ENCODE measurements around the gene SAYSD1. TPM values are rescaled to one million over a fixed set of nuclear protein-coding genes. Genes with fewer than 3 reads are reported as not detected.

SAYSD1 gene
- total RNA-seq, 1 donor from 2014 or later: 16.7 TPM

DNA sequence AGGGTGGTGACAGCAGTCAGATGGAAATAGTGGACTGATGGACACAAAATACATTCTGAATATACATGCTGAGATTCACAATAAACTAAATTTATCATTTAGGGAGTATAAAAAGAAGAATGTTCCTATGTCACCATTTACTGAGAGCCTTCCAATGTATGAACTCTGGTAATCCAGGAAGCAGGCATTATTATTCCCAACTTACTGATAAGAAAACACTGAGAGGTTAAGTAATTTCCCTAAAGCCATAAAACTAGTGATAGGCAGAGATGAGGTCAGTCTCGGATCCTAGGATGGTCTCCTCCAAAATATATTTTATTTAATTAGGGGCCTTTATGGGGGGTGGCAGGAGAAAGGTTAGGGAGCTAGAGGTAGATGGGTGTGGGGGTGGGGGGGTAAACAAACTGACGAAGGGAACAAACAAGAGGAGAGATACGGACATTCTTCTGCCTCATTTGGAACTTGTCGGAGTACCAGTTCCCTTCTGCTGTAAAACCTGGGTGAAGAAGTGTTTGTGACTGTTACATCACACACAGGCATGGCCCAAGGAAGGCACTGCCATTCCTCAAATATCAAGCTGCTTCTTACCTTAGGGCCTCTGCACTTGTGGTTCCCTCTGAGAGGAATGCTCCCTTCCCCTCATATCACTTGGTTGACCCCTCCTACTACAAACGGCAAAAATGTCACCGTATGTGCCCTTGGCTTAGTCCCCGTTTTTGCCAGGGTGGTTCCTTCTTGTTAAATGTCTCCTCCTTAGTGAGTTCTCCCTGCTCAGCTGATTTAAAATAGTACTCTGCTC lies 6.7 kb downstream of the SAYSD1 start:
- no peak for DNase-seq (ENCODE audit: extremely low read depth, low read depth, low spot score)

DNA sequence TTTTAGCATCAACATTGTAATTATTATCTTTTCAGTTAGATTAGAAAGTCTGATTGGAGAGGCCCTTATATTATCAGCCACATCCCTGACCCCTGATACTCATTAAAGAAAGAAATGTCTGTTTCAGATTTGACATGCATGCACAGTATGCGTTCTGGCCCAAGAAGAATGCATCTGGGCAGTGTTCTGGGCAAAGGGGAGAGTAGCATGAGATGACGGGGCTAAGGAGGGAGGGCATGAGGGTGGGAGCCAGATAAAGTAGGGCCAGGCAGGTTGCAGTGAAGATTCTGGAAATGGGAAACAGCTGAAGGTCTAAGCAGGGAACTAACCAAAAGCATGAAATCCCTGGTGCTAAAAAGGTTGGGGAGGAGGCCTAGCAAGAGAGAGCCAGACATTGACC lies 7.3 kb downstream of the SAYSD1 start:
- no peak for DNase-seq (ENCODE audit: extremely low read depth, low read depth, low spot score)

DNA sequence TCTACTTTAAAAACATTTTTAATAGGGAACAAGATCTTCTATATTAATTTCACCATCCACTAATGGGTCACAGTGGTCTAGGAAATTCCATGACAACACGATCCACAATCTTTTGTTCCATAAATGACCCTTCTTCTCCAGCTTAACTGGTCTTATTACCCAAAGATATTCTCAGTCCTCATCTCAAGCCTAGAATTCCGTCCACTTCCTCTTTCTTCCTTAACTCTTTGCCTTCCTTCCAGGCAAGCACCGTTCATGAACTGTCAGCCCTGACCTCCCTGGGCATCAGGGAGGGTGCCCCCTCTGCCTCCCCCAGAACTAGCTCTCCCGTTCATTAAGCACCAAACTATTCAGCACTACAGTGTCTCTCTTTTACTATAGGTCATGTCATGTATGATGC lies 8.0 kb downstream of the SAYSD1 start:
- DNase-seq (ENCODE audit: extremely low read depth, low read depth, low spot score): no peak

DNA sequence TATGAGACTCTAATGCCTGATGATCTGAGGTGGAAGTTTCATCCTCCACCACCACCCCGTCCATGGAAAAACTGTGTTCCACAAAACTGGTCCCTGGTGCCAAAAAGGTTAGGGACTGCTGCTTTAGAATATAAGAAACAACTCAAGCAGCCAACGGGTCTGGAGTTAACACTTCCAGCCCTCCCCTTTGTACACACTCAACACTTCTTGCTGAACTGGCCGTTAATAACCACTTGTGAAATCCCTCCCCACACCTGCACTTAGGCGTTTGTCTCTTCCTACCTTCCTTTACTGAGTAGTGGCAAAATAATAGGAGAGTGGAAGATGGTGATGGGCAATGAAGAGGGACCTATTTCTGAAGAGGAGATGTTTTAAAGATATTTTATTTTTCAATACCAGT lies 10.5 kb downstream of the SAYSD1 start:
- DNase-seq (ENCODE audit: extremely low read depth, low read depth, low spot score): no peak

DNA sequence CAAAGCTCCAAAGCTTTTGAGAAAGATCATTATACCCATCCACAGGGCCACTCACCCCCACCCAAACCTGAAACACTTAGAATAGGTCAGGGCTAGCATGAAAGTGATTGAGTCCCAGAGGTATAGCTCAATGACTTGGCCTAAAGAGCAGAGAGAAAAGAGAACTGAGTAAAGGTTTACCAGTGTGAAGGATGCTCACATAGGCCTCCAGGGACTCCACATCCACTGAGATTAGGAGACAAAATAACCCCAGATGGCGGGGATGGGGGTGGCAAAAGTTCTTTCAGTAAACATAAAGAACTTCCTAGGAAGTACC lies 12.2 kb downstream of the SAYSD1 start:
- DNase-seq (ENCODE audit: extremely low read depth, low read depth, low spot score): no peak

DNA sequence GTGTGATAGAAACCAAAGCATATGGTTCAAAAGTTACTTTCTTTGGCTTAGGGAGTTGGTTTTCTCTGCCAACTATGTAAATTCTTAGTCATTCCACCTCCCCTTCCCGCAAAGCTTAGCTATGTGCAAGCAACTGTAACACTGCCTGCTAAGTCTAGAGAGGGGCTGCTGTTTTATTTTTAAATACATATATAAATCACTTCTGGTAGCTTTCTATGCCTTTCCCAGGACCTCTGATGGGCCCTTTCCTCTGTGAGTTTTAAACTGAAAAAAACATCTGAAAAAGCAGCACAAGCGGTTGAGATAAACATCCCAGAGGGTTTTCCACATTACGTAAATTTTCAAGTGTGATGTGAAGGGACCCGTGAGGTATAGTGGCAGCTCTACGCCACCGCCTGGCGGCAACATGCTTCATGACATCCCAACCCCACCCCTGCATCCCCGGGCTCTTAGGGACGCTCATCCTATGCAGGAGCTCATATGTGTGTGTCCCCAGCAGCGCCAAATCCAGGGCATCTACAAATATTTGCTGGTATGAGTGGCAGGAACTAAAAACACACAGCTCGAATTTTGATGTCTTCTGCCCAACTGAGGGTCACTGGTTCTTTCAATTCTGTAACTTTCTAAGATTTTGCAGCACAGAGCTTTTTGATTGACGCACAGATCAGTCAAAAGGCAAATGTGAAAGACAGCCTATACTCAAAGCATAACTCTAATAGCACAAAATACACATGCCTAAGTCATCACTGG lies 12.7 kb downstream of the SAYSD1 start:
- DNase-seq (ENCODE audit: extremely low read depth, low read depth, low spot score): no peak

DNA sequence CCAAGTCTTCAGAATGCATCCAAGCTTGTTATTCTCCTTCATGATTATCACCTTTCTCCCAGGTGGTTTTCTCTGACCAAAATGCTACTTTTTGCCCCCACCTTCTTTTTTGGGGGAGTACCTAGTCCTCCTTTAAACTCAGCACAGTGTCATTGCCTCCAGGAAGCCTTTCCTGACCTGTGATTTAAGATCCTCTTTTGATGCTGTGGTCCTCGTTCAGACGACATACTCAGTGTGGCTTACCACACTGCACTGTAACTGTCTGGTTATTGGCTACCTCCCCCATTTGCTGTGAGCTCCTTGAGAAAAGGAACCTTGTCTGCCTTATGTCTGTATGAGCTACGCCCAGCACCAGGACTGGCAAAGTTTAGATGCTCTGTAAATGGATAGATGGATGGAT lies 14.6 kb downstream of the SAYSD1 start:
- no peak for DNase-seq (ENCODE audit: extremely low read depth, low read depth, low spot score)

DNA sequence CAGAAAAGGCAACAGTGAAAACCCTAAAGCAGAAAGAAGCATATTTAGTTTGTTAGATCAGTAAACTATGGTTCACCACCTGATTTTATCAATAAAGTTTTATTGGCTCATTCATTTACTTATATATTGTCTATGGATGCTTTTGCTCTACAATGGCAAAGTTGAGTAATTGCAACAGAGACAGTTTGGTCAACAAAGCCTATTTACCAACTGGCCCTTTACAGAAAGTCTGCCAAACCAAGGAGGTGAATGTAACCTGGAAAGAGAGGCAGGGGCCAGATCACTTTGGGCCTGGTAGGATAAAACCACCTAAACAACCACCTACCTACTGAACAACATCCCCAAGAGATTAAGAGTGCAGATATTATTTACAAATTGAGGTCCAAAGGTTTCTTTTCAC lies 19.4 kb downstream of the SAYSD1 start:
- DNase-seq (ENCODE audit: extremely low read depth, low read depth, low spot score): no peak

DNA sequence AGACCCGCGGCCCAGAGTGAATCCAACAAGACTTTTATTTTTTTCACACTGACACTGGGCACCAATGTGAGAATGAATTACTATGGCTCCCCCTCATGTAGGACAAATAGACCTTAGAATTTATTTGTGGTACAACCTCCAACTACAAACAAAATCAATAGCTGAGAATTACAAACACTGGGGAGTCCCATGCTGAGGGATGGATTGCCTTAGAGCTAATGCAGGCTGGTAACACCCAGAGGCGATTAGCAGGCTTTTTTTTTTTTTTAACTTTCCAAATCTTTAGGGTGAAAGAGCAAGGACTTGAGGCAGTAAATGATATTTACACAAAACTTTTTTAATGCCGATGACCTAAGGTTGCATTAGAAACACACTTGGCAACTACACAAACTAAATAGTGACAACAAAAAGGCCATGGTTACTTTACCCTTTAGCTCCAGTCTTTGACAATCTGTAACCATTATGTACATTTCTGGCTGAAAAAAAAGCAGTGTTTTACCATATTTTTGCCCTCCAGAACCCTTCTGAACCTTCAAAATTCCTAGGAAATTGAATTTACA lies 21.8 kb downstream of the SAYSD1 start:
- no peak for DNase-seq (ENCODE audit: extremely low read depth, low read depth, low spot score)

DNA sequence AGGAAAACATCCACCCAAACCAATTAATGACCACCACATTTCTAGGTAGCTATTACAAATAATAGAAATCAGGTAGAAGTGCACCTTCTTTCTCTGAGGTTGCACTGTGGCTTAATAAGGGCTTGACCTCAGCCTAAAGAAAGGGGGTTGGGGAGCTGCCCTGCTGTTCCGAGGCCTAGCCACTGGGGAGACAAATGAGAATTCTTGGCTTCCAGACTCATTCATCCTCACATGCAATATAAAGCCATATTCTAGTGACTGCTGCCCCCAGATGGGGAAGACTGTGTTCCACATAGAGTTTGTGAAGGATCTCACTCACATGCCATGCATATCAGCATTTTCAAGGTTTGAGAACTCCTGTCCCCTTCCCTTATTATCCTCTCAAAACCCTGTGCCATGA lies 22.9 kb downstream of the SAYSD1 start:
- DNase-seq (ENCODE audit: extremely low read depth, low read depth, low spot score): no peak

DNA sequence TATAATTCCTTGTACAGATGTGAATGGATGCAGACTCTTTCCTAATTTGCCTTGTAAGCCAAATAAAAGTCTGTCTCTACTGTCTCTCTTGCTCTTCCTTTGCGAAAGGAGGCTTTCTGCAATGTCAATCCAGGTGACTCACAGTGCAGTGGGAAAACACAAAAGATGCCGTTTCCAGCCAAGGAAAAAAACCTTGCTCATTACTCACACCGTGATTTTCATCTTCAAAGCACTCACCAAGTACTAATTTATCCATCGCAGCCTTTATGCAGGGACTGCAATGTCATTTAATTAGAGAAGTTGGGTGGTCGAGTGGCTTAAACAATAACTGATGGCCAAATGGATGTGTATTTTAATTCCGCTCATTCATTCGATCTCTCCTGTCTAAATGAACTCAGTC lies 23.8 kb downstream of the SAYSD1 start:
- no peak for DNase-seq (ENCODE audit: extremely low read depth, low read depth, low spot score)

DNA sequence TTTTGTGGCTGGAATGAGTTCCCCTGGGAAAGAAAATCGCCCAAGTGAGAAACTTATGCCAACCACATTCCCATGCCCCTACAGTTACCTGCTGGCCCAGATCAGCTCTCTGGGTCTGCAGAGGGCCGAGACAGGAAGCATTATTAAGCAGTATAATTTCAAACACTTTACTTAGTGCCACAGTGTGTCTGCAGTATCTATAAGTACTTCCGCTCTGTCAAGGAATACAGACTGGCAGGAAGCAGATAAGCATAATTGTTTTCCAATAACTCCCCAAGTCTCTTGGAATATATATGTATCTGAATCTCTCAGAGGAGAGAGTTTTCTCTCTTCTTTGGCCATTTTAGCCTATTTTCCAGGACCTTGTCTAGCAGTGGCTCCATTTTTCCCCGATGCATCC lies 24.9 kb downstream of the SAYSD1 start:
- no peak for DNase-seq (ENCODE audit: extremely low read depth, low read depth, low spot score)

DNA sequence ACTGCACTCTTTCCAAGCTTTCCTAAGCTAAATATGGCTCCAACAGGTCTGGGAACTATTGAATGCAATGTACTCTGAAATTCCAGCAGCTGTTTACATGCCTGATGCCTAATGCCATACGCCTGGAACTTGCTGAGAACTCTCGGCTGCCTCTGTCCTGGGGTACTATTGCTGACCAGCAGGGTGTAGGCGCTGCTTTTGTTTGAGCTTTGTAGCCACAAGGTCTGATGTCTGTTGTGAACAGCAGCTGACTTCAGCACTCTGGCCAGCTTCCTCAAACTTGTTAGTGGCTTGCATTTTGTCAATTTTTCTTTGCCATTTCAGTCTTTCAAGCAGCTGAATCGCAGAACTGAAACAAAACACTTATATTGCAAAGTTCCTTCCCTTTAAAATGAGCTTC lies 26.7 kb downstream of the SAYSD1 start:
- no peak for DNase-seq (ENCODE audit: extremely low read depth, low read depth, low spot score)

DNA sequence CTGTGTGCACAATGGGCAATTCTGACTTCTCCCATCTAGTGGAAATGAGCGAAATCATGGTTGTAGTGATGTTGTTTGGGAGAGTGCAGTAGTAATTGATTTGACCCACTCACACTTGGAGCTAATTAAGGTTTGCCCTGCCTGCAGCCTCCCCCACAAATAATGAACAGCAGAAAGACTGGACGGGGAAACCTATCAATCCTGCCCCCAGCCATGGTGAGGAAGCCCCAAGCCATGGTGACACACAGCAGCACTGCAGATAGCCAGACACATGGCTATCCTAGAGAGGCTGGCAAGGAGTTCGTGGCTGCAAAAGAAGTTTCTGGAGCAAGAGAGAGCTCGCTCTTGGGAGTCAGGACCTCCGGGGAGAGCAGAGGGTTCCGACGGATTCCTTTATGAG lies 27.8 kb downstream of the SAYSD1 start:
- no peak for DNase-seq (ENCODE audit: extremely low read depth, low read depth, low spot score)

DNA sequence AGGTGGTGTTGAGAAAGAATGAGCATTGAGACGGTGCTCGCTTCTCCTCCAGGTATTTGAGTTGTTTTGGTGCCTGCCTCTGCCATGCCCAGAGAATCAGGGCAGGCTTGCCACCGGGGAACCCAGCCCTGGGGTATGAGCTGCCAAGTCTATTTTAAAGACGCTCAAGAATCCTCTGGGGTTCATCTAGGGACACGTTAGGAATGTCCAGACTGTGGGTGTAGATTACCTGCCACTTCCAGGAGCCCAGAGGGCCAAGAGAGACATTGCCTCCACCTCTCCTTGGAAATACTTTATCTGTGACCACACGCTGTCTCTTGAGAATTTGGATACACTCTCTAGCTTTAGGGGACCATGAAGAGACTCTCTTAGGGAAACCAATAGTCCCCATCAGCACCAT lies 28.3 kb downstream of the SAYSD1 start:
- no peak for DNase-seq (ENCODE audit: extremely low read depth, low read depth, low spot score)

DNA sequence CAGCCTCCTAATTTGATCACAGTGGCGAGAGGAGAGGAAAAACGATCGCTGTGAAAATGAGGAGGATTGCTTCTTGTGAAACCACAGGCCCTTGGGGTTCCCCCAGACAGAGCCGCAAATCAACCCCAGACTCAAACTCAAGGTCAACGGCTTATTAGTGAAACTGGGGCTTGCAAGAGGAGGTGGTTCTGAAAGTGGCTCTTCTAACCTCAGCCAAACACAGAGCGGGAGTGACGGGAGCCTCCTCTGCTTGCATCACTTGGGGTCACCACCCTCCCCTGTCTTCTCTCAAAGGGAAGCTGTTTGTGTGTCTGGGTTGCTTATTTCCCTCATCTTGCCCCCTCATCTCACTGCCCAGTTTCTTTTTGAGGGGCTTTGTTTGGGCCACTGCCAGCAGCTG lies 28.7 kb downstream of the SAYSD1 start:
- DNase-seq (ENCODE audit: extremely low read depth, low read depth, low spot score): no peak

DNA sequence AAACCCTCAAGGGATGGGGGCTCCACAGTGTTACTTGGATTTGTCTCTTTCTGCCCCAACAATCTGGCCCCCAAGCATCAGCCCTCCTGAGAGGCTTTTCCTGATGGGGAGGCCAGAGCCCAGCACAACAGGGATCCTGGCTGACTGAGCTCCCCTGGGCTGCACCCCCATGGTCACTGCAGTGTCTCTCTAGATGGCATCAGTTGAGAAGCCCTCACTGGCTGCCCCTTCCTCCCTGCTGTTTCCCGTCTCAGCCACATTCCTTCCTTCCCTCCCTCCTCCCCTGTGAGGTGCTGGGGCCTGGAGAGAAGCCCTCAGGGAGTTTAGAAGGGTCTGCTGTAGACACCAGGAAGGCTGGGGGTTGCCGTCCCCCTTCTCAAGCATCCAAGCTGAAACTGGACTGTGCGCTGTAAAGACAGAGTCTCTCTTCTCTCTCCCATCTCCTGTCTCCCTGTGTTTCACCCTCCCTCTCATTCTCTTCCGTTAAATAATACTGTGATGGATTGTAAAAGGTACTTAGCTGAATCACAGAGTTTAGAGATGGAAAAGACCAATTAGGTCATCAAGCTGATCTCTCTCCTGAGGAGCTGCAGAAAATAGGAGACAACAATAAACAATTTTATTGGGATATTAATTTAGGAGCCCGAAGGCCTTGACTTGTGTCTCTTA lies 29.7 kb downstream of the SAYSD1 start:
- DNase-seq (ENCODE audit: extremely low read depth, low read depth, low spot score): no peak

DNA sequence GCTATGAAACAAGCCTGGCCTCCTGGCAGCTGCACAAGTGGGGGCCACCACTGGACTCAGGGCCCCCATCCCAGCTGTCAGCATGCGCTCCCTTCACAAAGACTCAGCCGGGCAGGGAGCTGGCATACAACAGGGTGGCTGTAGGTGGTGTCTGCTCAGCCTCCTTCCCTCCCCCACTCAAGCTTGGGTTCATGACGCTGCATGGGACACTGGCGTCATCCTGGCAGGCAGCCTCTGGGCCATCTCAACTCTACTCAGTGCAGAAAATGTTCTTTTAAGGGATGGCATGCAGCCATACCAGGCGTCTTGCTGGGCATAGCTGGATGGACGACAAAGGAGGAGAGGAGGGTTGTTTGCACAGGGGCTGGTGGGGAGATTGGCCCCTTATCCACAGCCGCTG lies 30.5 kb downstream of the SAYSD1 start:
- DNase-seq (ENCODE audit: extremely low read depth, low read depth, low spot score): no peak

DNA sequence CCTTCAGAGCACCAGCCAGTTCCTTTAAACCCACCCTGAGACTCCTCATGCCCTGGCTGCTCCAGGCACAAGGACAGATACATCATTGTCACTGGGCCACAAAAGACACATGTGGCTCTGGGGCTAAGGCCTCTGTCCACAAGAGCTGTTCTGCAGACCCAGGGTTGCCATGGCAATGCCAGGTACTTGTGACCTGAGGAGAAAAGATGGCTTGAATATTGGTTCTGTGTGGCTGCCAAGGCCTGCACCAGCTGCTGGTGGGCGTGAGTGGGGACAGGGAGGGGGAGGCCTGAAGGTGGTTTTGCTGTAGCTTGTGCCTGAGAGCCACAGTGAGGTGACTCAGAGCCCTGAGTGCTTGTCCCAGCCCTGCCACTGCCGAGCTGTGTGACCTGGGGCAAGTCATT lies 31.8 kb downstream of the SAYSD1 start:
- DNase-seq (ENCODE audit: extremely low read depth, low read depth, low spot score): no peak

DNA sequence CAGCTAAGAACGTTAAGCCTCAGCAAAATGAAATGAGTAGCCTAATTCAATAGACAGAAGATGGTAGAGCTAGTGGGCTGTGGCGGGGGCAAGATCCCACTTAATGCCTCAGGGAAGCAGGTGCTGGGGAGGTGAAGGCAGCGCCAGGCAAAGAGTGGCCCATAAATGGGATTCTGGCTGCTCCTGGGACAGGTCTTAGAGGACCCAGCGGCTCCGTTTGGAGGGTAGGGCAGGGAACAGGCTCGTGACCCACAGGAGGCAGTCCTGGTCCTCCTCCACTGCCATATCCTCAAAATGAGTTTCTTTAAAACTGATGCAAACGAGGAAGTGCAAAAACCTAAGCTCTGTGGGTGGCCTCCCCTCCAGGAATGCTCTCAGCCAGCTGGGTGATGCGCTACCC lies 32.7 kb downstream of the SAYSD1 start:
- DNase-seq (ENCODE audit: extremely low read depth, low read depth, low spot score): no peak

DNA sequence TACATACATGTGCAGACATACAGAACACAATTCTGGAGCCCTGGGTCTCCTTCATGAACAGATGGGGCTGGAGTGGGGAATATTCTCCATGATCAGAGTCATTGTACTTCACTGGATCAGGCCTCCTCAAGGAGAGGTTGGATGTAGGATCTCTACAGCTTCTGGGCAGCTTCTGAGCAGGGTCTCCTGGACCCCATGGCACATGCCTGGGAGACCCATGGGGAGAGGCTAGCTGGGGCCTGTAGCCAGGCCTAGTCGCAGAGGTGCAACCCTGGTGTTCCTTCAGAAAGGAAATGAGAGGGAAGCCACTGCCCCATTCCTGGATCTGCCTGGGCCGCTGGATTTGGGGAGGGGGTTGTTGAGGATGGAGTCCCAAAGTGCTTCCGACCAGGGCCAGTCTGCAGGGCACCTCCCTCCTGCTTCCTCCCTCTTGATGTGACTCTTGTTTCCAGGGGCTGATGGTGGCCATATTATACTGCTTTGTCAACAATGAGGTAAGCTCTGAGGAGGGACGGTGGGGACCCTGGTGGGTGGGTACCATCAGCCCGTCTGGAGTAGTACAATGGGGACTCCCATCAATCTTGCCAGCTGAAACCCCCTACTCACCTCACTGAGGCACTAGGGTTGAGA lies 34.6 kb downstream of the SAYSD1 start:
- DNase-seq (ENCODE audit: extremely low read depth, low read depth, low spot score): no peak
